ENCODE results near the gene VPS35. TPM values are rescaled to one million over a fixed set of nuclear protein-coding genes. Genes with fewer than 3 reads are reported as not detected.

VPS35 gene
- 77.8 to 99.7 TPM (median 80.0 TPM) in 5 replicates for total RNA-seq (2022; extraction: Qiagen RNA extraction; ENCODE audit: low read depth)

DNA sequence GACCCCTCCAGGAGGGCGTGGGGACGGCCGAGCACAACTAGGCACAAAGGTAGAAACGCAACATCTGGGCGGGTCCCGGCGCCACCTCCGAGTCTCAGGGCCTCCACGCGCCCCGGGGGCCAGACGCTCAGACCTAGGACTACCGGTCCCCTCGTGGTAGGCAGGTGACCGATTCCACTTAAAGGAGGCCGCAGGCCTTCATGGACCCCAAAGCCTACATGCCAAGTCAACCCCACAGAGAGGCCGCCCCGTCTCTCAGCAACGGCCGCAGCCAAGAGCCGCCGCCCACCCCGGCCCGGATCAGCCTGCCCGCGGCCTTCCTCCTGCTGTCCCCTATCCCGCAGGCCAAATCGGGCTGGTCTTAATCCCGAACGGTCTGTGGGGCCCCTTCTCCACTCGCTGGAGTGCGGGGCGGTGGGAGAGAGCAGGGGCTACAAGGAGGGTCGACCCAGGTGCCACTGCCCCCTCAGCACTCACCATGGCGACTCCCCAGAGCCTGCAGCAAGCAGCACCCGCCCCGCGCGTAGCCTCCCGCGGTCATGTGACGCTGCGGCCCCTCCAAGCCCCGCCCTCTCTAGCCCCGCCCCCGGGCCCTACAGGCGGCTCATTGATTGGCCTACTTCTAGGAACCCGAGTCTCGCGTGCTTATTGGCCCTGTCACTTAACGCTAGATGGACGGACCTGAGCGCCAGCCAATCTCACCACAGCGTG lies at the start of gene VPS35:
TSS of gene VPS35 (minus strand) at position 525 of the 711 bp plus-strand sequence. CDS start at position 480, 45 bp downstream.

GRCh38 chr16:46689365-46690280 lies 645 bp upstream of the VPS35 start, which contains the start of gene ORC6:
ORC6 (plus strand) TSS chr16:46689659; CDS start chr16:46689706, 47 bp downstream.

DNA sequence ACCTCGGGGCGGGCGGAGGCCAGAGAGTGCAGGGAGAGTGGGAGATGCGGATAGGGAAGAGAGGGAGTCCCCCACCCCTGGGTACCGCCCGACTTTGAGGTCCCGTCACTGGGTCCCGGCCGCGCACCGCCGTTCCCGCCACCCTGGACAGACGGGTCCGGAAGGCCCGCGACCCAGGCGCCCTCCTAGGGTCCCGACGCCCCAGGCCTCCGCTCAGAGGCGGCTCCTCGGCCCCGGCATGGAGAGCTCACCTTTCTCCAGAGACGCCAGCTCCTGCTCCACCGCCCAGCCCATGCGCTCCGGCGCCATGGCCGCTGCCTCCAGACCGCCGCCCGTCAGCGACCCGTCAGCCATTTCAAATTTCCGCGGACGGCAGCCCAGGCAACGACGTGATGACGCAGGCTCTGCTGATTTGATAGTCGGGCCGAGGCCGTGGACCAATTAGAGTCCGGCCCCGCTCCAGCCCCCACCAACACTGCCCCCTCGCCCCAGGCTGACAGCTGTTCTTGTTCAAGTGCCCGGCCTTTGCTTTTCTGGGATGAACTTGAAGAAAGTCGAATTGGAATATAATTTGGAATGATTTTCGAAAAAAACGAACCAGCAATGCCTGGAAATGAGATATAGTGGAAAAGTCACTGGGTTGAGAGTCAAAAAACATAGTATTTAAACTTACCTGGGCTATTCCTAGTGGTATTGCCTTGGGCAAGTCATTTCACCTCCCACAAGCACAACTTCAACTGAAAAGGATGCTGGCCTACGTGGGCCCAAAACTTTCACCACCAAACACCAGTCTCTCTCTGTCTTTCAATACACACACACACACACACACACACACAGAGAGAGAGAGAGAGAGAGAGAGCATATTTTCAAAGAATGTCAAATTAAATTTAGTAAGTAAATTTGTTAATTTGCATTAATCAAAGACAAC lies 67.7 kb downstream of the VPS35 start, which contains the start of gene SHCBP1:
TSS of gene SHCBP1 (minus strand) at position 374 of the 928 bp plus-strand sequence. CDS start at position 354, 20 bp downstream.

Other genes with a start within 250 kb of the VPS35 start
- gene SHCBP1, start 67.8 kb downstream of the VPS35 start, total RNA-seq (2022; extraction: Qiagen RNA extraction; ENCODE audit: low read depth), result 33.8 to 43.0 TPM (median 37.2 TPM) in 5 replicates
- 44.1 to 57.6 TPM (median 45.5 TPM) in 5 replicates for gene ORC6, start 481 bp upstream of the VPS35 start, total RNA-seq (2022; extraction: Qiagen RNA extraction; ENCODE audit: low read depth)
- gene MYLK3, start 59.2 kb upstream of the VPS35 start, total RNA-seq (2022; extraction: Qiagen RNA extraction; ENCODE audit: low read depth), result 0.02 to 0.06 TPM (median 0.05 TPM) in 4 of 5 replicates, not detected in the other
- 5.7 to 9.4 TPM (median 6.4 TPM) in 5 replicates for gene C16orf87, start 142.0 kb upstream of the VPS35 start, total RNA-seq (2022; extraction: Qiagen RNA extraction; ENCODE audit: low read depth)
- 10.6 to 13.8 TPM (median 12.5 TPM) in 5 replicates for gene GPT2, start 195.2 kb upstream of the VPS35 start, total RNA-seq (2022; extraction: Qiagen RNA extraction; ENCODE audit: low read depth)

Measured in A549 treated with CpdA at 1 μM for 4 hours (cell line).